Mesendoderm (in vitro differentiated cells): ENCODE results near the gene MAPT.

Experiments used
- DNase-seq: peaks from one replicate; pipeline ENCODE4 v3.0.0; 2013
- H2AK5ac ChIP-seq: 2 replicates; pipeline ENCODE4 v1.6.1; 2013; ENCODE audit warnings: low read length, inconsistent platforms
- H2BK120ac ChIP-seq: 2 replicates; pipeline ENCODE4 v1.6.1; 2013; ENCODE audit warnings: low read depth, mild to moderate bottlenecking, low read length, moderate library complexity, mixed read lengths
- H2BK15ac ChIP-seq: replicated peaks from 2 replicates; pipeline ENCODE4 v1.6.1; 2013; ENCODE audit warnings: low read depth, mild to moderate bottlenecking, moderate library complexity
- H2BK5ac ChIP-seq: 2 replicates; pipeline ENCODE4 v1.6.1; 2013; ENCODE audit warnings: low read length, inconsistent platforms
- H3K18ac ChIP-seq: 2 replicates; pipeline ENCODE4 v1.6.1; 2013; ENCODE audit warnings: mild to moderate bottlenecking, low read length, mixed read lengths
- H3K23ac ChIP-seq: one replicate; pipeline ENCODE4 v1.6.1; 2013; ENCODE audit warnings: low read length
- H3K27ac ChIP-seq: 2 replicates; pipeline ENCODE4 v1.5.1; 2013; ENCODE audit warnings: low read depth, mild to moderate bottlenecking, inconsistent platforms, low read length, moderate library complexity
- H3K27me3 ChIP-seq: 2 replicates; pipeline ENCODE4 v1.6.1; 2013; ENCODE audit warnings: low read length, control low read depth, mild to moderate bottlenecking, inconsistent platforms; ENCODE audit not compliant: insufficient read depth, poor library complexity
- H3K36me3 ChIP-seq: 2 replicates; pipeline ENCODE4 v1.6.1; 2013; ENCODE audit warnings: low read length, inconsistent platforms; ENCODE audit not compliant: control insufficient read depth, insufficient read depth
- H3K4ac ChIP-seq: one replicate; pipeline ENCODE4 v1.6.1; 2013; ENCODE audit warnings: low read depth, mild to moderate bottlenecking, low read length, moderate library complexity
- H3K4me1 ChIP-seq: 2 replicates; pipeline ENCODE4 v1.6.1; 2013; ENCODE audit warnings: low read depth, low read length, inconsistent platforms; ENCODE audit not compliant: control insufficient read depth
- H3K4me2 ChIP-seq: 2 replicates; pipeline ENCODE4 v1.6.1; 2013; ENCODE audit warnings: low read length
- H3K4me3 ChIP-seq: 2 replicates; pipeline ENCODE4 v1.5.1; 2013; ENCODE audit warnings: mild to moderate bottlenecking, low read length
- H3K56ac ChIP-seq: one replicate; pipeline ENCODE4 v1.6.1; 2013; ENCODE audit warnings: low read length
- H3K79me1 ChIP-seq: 2 replicates; pipeline ENCODE4 v1.6.1; 2013; ENCODE audit warnings: low read length, inconsistent platforms
- H3K79me2 ChIP-seq: 2 replicates; pipeline ENCODE4 v1.6.1; 2013; ENCODE audit warnings: mild to moderate bottlenecking, low read length; ENCODE audit not compliant: control insufficient read depth, insufficient read depth
- H3K9ac ChIP-seq: 2 replicates; pipeline ENCODE4 v1.6.1; 2013; ENCODE audit warnings: low read length, inconsistent platforms
- H4K5ac ChIP-seq: one replicate; pipeline ENCODE4 v1.6.1; 2013; ENCODE audit warnings: low read length
- H4K8ac ChIP-seq: one replicate; pipeline ENCODE4 v1.6.1; 2013; ENCODE audit warnings: low read depth, mild to moderate bottlenecking, control low read depth, low read length, moderate library complexity
- WGBS: extraction: QIAGEN DNeasy Blood & Tissue Kit; methylation state at CpG from one replicate; pipeline ENCODE4 v1.1.7; 2013; ENCODE audit warnings: low lambda C conversion rate, missing lambda C conversion rate; ENCODE audit not compliant: insufficient coverage; ENCODE audit errors: extremely low coverage; 5-methylcytosine and 5-hydroxymethylcytosine counted together

Gene MAPT

DNA sequence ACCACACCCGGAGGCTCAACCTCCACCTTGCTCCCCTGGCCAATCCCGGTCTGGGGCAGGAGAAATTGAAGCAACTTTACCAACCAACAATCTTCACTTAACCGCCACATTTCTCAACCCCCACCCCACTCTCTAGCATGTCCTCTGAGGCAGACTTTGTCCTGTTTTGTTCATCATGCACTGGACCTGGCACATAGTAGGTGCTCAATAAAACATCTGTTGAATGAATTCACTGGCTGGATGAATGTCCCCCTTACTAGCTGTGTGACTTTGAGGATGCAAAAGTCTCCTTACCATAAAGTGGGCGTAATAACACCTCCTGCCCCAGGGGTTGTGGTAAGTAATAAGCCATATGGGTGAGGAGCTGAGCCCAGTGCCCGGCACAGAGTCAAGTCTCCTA, 43.9 kb upstream of the MAPT start:
- Histone ChIP-seq H3K27ac (no peak overlapping the region), H3K4me1 (no peaks in the 10 kb centered on the region), H3K79me2 (no peaks in the 10 kb centered on the region), H4K8ac (no peak overlapping the region), H2BK5ac (no peak overlapping the region), H4K5ac (no peak overlapping the region), H3K27me3 (no peaks in the 10 kb centered on the region), H3K36me3 (no peaks in the 10 kb centered on the region), H2BK15ac (no peak overlapping the region), H3K18ac (no peak overlapping the region), H3K9ac (no peak overlapping the region), H3K23ac (no peak overlapping the region), H3K4me2 (no peak overlapping the region), H3K4ac (no peak overlapping the region), H2BK120ac (no peak overlapping the region), H3K4me3 (no peak overlapping the region), H3K79me1 (no peaks in the 10 kb centered on the region), H2AK5ac (no peak overlapping the region), H3K56ac (no peak overlapping the region)
- DNase-seq = no peak
- no CpG with 5 or more reads among the region's 5 CpGs for WGBS

- Histone ChIP-seq H3K18ac (no peak overlapping the region), H3K4me3 (no peak overlapping the region), H3K56ac (no peak overlapping the region), H4K8ac (no peak overlapping the region), H3K4ac (no peak overlapping the region), H3K36me3 (no peaks in the 10 kb centered on the region), H3K27ac (no peak overlapping the region), H3K27me3 (no peaks in the 10 kb centered on the region), H2BK5ac (no peak overlapping the region), H3K4me2 (no peak overlapping the region), H3K4me1 (no peaks in the 10 kb centered on the region), H3K79me1 (no peaks in the 10 kb centered on the region), H2AK5ac (no peak overlapping the region), H2BK15ac (no peak overlapping the region), H3K79me2 (no peaks in the 10 kb centered on the region), H4K5ac (no peak overlapping the region), H3K23ac (no peak overlapping the region), H3K9ac (no peak overlapping the region), H2BK120ac (no peak overlapping the region)
- no CpG with 5 or more reads among the region's 6 CpGs for WGBS
- no peak for DNase-seq
These were observed 43.3 kb upstream of the MAPT start for GRCh38 chr17:45851022-45851421.

DNA sequence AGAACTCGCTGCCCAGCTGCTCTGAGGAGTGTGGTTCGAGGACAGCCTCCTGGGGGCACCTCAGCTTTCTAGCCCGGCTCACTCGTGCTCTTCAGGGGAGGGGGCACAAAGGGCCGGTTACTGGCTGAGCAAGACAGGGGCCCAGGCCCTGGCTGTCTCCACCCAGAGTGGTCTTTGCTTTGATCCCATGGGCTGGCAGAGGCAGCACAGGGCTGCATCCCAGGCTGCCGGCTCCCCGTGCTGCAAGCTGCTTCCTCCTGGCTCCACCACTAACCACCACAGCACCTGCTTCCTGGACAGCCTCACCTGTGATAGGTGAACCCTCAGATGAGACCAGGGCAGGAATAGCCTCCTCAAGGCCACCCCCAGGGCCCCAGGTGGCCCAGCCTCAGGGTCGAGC, 42.9 kb upstream of the MAPT start:
- no peak overlapping the region for H3K9ac ChIP-seq
- no peak overlapping the region for H2BK120ac ChIP-seq
- no CpG with 5 or more reads among the region's 8 CpGs for WGBS
- H3K56ac ChIP-seq = no peak overlapping the region
- H3K4me2 ChIP-seq = no peak overlapping the region
- H3K27ac ChIP-seq = no peak overlapping the region
- H4K5ac ChIP-seq = no peak overlapping the region
- no peak overlapping the region for H2BK5ac ChIP-seq
- no peaks in the 10 kb centered on the region for H3K36me3 ChIP-seq
- no peaks in the 10 kb centered on the region for H3K4me1 ChIP-seq
- H3K4ac ChIP-seq = no peak overlapping the region
- H3K18ac ChIP-seq = no peak overlapping the region
- H3K23ac ChIP-seq = no peak overlapping the region
- no peaks in the 10 kb centered on the region for H3K79me2 ChIP-seq
- no peak overlapping the region for H3K4me3 ChIP-seq
- H4K8ac ChIP-seq = no peak overlapping the region
- DNase-seq = no peak
- no peaks in the 10 kb centered on the region for H3K79me1 ChIP-seq
- no peak overlapping the region for H2BK15ac ChIP-seq
- no peak overlapping the region for H2AK5ac ChIP-seq
- no peaks in the 10 kb centered on the region for H3K27me3 ChIP-seq

DNA sequence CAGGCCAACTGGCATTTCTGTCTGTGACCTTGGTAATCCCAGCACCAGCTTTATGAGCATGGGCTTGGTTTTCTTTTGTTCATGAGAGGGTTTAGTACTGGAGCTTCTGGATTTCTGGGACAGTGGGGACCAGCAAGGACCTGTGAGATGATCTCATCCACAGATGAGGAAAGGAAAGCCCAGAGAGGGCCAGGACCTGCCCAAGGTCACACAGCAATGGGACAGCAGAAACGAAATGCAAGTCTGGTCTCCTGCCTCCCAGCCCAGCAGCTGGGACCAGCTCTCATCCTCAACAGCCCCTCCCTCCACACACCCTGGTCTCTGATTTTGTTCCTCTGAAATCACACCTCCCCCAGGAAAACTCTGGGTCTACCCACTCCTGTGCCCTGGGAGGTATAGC, 42.5 kb upstream of the MAPT start:
- Histone ChIP-seq H3K79me1 (no peaks in the 10 kb centered on the region), H4K8ac (no peak overlapping the region), H3K4ac (no peak overlapping the region), H3K23ac (no peak overlapping the region), H3K27me3 (no peaks in the 10 kb centered on the region), H3K27ac (no peak overlapping the region), H2BK120ac (no peak overlapping the region), H2BK5ac (no peak overlapping the region), H3K4me3 (no peak overlapping the region), H3K4me1 (no peaks in the 10 kb centered on the region), H3K79me2 (no peaks in the 10 kb centered on the region), H4K5ac (no peak overlapping the region), H2AK5ac (no peak overlapping the region), H3K9ac (no peak overlapping the region), H3K18ac (no peak overlapping the region), H2BK15ac (no peak overlapping the region), H3K36me3 (no peaks in the 10 kb centered on the region), H3K56ac (no peak overlapping the region), H3K4me2 (no peak overlapping the region)
- WGBS = no CpG with 5 or more reads among the region's 1 CpG
- no peak for DNase-seq

DNA sequence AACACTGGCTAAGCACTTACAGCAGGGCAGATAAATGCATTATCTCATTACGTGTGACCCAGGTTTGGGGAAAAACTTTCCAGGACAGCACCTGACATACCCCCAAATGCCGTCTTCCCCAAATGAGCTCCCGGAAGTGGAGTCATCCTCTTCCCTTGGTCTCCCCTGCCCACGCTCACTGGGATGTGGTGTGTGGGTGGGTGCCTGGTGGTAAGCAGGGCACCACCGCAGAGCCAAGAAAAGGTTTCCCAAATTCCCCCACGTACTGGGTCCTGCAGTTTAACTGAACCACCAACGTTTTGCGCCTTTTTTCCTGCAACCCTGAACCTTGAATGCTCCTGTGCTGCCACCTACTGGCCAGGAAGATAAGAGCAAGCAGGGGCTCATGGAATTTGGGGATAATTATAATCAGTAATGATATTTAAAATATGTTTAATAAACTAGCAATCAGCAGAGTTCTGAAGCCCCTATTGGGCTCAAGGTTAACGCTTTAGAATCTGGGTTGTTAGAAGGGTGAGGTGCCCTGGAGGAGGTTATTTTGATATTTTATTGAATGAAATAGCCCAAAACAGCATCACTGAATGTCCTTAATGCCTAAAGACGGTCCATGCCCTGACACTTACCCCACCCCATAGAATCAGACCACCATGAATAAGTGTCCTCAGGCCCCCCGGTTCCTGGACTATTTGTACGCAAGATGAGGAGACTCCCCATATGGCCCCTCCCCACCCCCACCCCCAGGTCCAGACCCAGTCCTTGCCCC, 41.6 kb upstream of the MAPT start:
- H2BK120ac ChIP-seq = no peak overlapping the region
- no peaks in the 10 kb centered on the region for H3K79me2 ChIP-seq
- WGBS = no CpG with 5 or more reads among the region's 12 CpGs
- no peak overlapping the region for H3K9ac ChIP-seq
- no peak overlapping the region for H3K23ac ChIP-seq
- no peaks in the 10 kb centered on the region for H3K79me1 ChIP-seq
- H2BK5ac ChIP-seq = no peak overlapping the region
- H3K4ac ChIP-seq = no peak overlapping the region
- H3K4me3 ChIP-seq = no peak overlapping the region
- no peak overlapping the region for H3K4me2 ChIP-seq
- no peak overlapping the region for H3K56ac ChIP-seq
- DNase-seq = peak; percentile 67
- no peak overlapping the region for H2BK15ac ChIP-seq
- H4K5ac ChIP-seq = no peak overlapping the region
- H3K36me3 ChIP-seq = no peaks in the 10 kb centered on the region
- no peaks in the 10 kb centered on the region for H3K27me3 ChIP-seq
- H2AK5ac ChIP-seq = no peak overlapping the region
- no peak overlapping the region for H3K18ac ChIP-seq
- no peak overlapping the region for H3K27ac ChIP-seq
- H4K8ac ChIP-seq = no peak overlapping the region
- H3K4me1 ChIP-seq = no peaks in the 10 kb centered on the region

GRCh38 chr17:45854209-45854608, 40.1 kb upstream of the MAPT start:
- H3K36me3 ChIP-seq = no peaks in the 10 kb centered on the region
- no peak overlapping the region for H3K56ac ChIP-seq
- no peak overlapping the region for H3K4me2 ChIP-seq
- H4K5ac ChIP-seq = no peak overlapping the region
- H2BK15ac ChIP-seq = no peak overlapping the region
- no peak overlapping the region for H2BK120ac ChIP-seq
- no peaks in the 10 kb centered on the region for H3K27me3 ChIP-seq
- WGBS = no CpG with 5 or more reads among the region's 9 CpGs
- H3K9ac ChIP-seq = no peak overlapping the region
- H3K4me3 ChIP-seq = no peak overlapping the region
- H3K4me1 ChIP-seq = no peaks in the 10 kb centered on the region
- no peak for DNase-seq
- H3K23ac ChIP-seq = no peak overlapping the region
- H3K4ac ChIP-seq = no peak overlapping the region
- no peak overlapping the region for H4K8ac ChIP-seq
- H3K18ac ChIP-seq = no peak overlapping the region
- no peaks in the 10 kb centered on the region for H3K79me2 ChIP-seq
- H2BK5ac ChIP-seq = no peak overlapping the region
- no peak overlapping the region for H2AK5ac ChIP-seq
- no peaks in the 10 kb centered on the region for H3K79me1 ChIP-seq
- H3K27ac ChIP-seq = no peak overlapping the region
